HUES6 (cell line): Measurements from ENCODE around the gene FASLG.
"Not testable (repeated sequence)": the region's sequence is repeated elsewhere in the genome, so short reads cannot be mapped to it uniquely, and the experiment has no call there.

Experiments used
- H3K27ac ChIP-seq: 2 replicates; pipeline ENCODE4 v1.7.0; 2013; ENCODE audit warnings: low read depth, mild to moderate bottlenecking, low read length, inconsistent platforms
- H3K27me3 ChIP-seq: 2 replicates; pipeline ENCODE4 v1.6.1; 2013; ENCODE audit warnings: low read length; ENCODE audit not compliant: control insufficient read depth, insufficient read depth
- H3K36me3 ChIP-seq: 2 replicates; pipeline ENCODE4 v1.6.1; 2013; ENCODE audit warnings: low read length; ENCODE audit not compliant: control insufficient read depth, insufficient read depth
- H3K4me1 ChIP-seq: 2 replicates; pipeline ENCODE4 v1.6.1; 2013; ENCODE audit warnings: low read length; ENCODE audit not compliant: control insufficient read depth, insufficient read depth
- H3K4me3 ChIP-seq: 2 replicates; pipeline ENCODE4 v1.5.1; 2013; ENCODE audit warnings: low read depth, low read length
- H3K9ac ChIP-seq: one replicate; pipeline ENCODE4 v1.6.1; 2013; ENCODE audit warnings: mild to moderate bottlenecking, low read length
- H3K9me3 ChIP-seq: 2 replicates; pipeline ENCODE4 v1.6.1; 2013; ENCODE audit warnings: low read depth, low read length; ENCODE audit not compliant: control insufficient read depth, insufficient read depth

Gene FASLG

DNA sequence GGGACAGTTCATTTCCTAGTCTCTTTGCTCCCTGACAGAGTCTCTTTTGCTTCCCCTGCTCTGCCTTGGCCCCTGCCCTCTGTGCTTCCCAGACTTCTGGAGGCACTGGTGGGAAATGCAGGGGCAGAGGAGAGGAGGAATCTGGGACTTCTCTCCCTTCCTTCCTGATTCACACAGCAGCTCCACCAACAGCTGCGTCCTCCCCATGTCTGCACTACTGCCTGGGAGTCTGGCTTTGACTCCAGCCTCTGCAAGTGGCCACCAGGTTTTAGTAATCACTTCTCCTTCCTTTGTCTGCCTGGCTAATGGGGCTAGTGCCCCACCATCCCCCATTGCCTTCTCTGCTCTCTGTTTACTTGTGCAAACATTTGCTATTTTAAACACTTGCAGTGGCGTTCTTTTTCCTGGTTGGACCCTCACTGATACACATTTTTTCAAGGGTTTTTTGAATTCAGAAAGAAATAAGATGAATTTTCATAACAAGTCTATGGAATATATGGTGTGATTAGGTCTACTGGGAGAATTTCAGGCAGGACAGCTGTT is 21.9 kb downstream of the FASLG start:
- Histone ChIP-seq H3K4me3 (no peak overlapping the region), H3K4me1 (peaks cover 13% of the 10 kb centered on the region), H3K27ac (no peak overlapping the region), H3K27me3 (no peaks in the 10 kb centered on the region), H3K36me3 (no peaks in the 10 kb centered on the region), H3K9ac (no peak overlapping the region), H3K9me3 (no peaks in the 10 kb centered on the region)

DNA sequence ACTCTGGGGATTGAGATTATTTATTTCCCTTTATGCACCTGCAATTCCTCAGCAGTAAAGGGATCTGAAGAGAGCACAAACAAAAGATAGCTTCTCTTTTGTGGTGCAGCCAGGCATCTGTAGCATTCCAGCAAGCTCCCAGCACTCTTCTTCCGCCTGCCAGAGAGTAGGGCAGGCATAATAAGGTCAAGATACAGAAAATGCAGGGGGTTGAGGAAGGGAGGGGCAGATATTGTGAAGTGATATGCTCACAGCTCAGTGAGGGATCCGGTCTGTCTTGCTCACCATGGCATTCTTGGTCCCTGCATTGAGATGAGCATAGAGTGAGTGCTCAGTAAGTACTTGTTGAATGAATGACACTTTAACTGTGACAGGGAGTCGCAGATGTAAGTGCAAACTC is 23.9 kb downstream of the FASLG start:
- H3K27me3 ChIP-seq = no peaks in the 10 kb centered on the region
- no peaks in the 10 kb centered on the region for H3K9me3 ChIP-seq
- peaks cover 10% of the 10 kb centered on the region for H3K4me1 ChIP-seq
- no peak overlapping the region for H3K9ac ChIP-seq
- H3K36me3 ChIP-seq = no peaks in the 10 kb centered on the region
- H3K27ac ChIP-seq = no peak overlapping the region
- H3K4me3 ChIP-seq = no peak overlapping the region

DNA sequence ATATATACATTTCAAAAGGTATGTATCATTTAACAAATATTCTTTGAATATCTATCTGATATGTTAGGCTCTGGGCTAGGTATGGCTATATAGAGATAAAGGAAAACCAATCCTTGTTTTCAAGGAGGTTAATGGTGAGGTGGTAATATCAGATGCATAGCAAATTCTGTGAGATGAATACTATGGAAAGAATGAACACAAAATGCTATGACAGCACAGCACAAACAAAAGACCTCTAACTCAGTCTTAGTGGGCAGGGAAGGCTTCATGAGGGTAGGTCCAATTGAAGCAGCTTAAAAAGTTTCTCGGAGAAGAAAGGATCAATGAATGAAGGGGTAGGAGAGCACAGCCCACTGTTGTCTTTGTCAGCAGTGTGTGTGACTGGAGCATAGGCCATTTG is 27.2 kb downstream of the FASLG start:
- Histone ChIP-seq H3K27ac (no peak overlapping the region), H3K4me3 (no peak overlapping the region), H3K9ac (no peak overlapping the region), H3K27me3 (no peaks in the 10 kb centered on the region), H3K4me1 (peaks cover 5% of the 10 kb centered on the region; the same call in 1 of the 2 replicates), H3K36me3 (no peaks in the 10 kb centered on the region), H3K9me3 (no peaks in the 10 kb centered on the region)

DNA sequence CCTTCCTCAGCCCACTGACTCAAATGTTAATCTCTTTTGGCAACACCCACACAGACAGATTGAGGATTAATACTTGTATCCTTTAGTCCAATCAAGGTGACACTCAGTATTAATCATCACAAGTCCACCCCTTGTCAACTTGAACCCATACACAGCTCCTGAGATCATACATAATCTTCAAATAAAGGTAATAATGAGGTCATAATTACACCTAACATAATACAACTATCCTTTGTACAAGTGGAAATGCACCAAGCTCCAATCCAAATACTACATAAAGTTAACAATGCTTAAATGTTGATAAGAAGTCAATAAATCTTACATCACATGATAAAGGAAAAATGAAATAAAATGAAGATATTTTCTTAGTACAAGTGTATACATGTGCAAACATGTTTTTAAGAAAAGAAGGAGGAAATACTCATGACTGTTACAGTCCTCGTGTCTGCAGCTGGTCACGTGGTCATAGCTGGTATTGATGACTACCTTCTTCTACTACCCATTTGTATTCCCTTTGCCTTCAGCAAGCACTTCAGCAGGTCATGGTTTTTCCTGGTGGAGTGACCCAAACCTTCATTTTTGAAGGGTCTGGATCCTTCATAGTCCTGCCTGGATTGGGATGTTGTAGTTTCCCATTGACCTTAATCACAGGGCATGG is 29.7 kb downstream of the FASLG start:
- H3K4me3 ChIP-seq, H3K9me3 ChIP-seq, H3K36me3 ChIP-seq, H3K9ac ChIP-seq, H3K4me1 ChIP-seq, H3K27me3 ChIP-seq, H3K27ac ChIP-seq: not testable (repeated sequence)

DNA sequence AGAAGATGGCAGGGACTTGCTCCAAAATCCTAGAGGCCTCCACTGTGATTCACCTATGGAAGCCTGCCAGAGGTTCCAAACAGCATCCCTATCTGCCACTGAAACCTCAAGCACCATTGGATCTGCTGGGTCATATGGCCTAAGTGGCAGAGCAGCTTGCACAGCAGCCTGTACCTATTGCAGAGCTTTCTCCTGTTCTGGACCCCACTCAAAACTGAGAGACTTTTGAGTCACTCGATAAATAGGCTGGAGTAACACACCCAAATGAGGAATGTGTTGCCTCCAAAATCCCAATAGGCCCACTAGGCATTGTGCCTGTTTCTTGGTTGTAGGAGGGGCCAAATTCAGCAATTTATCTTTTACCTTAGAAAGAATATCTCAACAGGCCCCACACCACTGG is 32.0 kb downstream of the FASLG start:
- not testable (repeated sequence) for H3K9me3 ChIP-seq, H3K27me3 ChIP-seq, H3K4me3 ChIP-seq, H3K4me1 ChIP-seq, H3K27ac ChIP-seq, H3K9ac ChIP-seq, H3K36me3 ChIP-seq

DNA sequence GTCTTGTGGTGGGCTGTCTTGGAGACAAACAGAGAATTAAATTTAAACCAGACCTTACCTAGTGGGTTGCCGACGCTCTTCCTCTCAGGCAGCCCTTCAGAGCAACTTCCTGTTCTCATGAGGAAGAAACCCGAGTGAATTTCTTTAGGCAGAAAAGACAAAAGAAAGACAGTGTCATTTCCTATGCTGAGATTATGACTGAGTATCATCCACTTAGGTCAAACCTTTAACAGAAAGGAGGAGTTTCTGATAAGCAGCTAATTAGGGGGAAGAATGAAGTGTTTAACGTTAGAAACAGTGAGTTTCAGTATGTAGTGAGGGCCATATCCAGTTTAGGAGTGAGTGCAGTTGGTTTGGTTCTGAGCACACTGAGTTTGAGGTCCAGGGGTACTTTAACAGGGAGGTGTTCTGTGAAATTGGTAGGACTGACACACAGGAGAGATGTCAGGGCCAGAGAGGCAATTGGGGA is 38.7 kb downstream of the FASLG start:
- no peak overlapping the region for H3K9ac ChIP-seq
- H3K9me3 ChIP-seq = no peaks in the 10 kb centered on the region
- no peak overlapping the region for H3K4me3 ChIP-seq
- no peaks in the 10 kb centered on the region; the same call in 1 of the 2 replicates for H3K4me1 ChIP-seq
- no peaks in the 10 kb centered on the region for H3K36me3 ChIP-seq
- H3K27me3 ChIP-seq = no peaks in the 10 kb centered on the region
- H3K27ac ChIP-seq = no peak overlapping the region

DNA sequence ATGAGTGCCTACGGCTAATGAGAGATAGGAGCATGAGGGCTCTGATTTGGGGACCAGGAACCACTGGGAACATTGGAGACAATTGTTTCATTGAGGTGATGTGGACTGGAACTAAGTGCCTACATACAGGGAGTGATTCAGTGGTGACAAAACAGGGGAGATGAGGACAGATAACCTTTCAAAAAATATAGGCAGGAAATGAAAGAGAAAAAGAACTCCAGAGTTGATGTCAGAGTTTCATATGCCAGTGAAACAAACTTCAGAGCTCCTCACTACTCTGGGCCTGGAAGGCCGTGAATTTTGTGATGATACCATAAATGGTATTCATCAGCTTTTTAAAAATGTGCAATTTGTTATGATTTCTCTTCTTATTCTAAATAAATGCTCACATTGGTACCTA is 39.3 kb downstream of the FASLG start:
- H3K27ac ChIP-seq = no peak overlapping the region
- H3K9me3 ChIP-seq = no peaks in the 10 kb centered on the region
- no peak overlapping the region for H3K9ac ChIP-seq
- no peaks in the 10 kb centered on the region; the same call in 1 of the 2 replicates for H3K4me1 ChIP-seq
- no peak overlapping the region for H3K4me3 ChIP-seq
- no peaks in the 10 kb centered on the region for H3K36me3 ChIP-seq
- no peaks in the 10 kb centered on the region for H3K27me3 ChIP-seq

DNA sequence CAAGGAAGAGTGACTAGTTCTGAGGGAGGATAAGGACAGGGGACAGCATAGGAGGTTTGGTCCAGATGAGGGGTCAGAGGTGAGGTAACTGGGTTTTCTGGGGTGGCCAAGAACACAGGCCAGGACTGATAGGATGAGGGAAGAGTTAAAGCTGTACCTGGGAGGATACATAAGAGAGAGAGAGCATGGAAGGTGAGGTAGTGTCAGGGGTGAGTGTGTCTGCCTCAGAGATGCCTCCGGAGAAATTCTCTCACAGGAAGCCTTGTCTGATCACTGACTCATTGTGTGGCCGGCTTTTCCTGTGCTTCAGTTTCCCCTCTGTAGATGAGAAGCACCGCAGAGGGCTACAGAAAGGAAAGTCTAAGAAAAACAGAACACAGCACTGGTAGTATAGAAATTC is 40.2 kb downstream of the FASLG start:
- H3K9ac ChIP-seq = no peak overlapping the region
- H3K27ac ChIP-seq = no peak overlapping the region
- H3K27me3 ChIP-seq = no peaks in the 10 kb centered on the region
- no peaks in the 10 kb centered on the region for H3K36me3 ChIP-seq
- no peak overlapping the region for H3K4me3 ChIP-seq
- peaks cover 5% of the 10 kb centered on the region; the same call in 1 of the 2 replicates for H3K4me1 ChIP-seq
- H3K9me3 ChIP-seq = no peaks in the 10 kb centered on the region

DNA sequence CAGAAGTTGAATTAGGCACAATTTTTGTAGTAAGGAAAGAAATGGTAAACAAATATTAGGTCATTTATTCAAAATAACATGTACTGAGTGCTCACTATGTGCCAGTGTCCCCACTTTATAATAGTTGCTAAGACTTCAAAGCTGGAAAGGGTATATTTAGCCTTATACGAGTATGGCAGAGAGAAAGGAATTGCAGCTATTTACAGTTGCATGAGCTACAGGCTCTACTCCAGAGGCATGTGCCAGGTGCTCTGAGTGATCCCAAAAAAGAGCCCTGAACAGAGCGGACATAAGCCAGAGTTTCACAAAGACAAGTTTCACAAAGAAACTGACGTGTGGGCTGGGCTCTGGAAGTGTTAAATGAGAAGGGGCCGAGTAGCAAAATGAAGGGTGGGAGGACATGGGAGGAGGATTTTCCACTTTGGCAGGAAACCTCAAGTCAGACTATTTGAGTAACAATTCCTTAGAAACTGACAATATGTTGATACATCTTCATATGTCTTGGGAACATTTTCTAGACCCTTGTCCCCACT is 40.9 kb downstream of the FASLG start:
- no peaks in the 10 kb centered on the region for H3K36me3 ChIP-seq
- no peak overlapping the region for H3K27ac ChIP-seq
- no peak overlapping the region for H3K4me3 ChIP-seq
- H3K9ac ChIP-seq = no peak overlapping the region
- no peaks in the 10 kb centered on the region for H3K9me3 ChIP-seq
- H3K27me3 ChIP-seq = no peaks in the 10 kb centered on the region
- peaks cover 9% of the 10 kb centered on the region; the same call in 1 of the 2 replicates for H3K4me1 ChIP-seq

DNA sequence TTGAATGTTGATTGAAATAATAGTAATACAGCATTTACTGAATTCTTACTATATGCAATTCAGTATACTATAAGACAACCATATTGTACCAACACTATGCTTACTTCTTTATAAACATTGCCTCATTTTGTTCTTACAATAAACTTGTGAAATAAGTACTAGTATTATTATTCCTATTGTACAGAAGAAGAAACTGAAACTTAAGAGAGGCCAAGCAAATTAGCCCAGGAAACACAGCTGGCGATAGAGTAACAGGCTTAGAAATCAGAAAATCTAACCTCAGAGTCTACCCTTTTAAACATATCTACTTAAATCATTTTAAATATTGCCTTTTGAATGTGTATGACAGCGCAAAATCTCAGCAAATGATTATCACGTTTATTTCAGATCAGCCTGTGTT is 41.7 kb downstream of the FASLG start:
- H3K4me1 ChIP-seq = peaks cover 11% of the 10 kb centered on the region; the same call in 1 of the 2 replicates
- H3K27ac ChIP-seq = no peak overlapping the region
- no peaks in the 10 kb centered on the region for H3K36me3 ChIP-seq
- no peaks in the 10 kb centered on the region for H3K27me3 ChIP-seq
- no peaks in the 10 kb centered on the region for H3K9me3 ChIP-seq
- no peak overlapping the region for H3K4me3 ChIP-seq
- H3K9ac ChIP-seq = no peak overlapping the region

DNA sequence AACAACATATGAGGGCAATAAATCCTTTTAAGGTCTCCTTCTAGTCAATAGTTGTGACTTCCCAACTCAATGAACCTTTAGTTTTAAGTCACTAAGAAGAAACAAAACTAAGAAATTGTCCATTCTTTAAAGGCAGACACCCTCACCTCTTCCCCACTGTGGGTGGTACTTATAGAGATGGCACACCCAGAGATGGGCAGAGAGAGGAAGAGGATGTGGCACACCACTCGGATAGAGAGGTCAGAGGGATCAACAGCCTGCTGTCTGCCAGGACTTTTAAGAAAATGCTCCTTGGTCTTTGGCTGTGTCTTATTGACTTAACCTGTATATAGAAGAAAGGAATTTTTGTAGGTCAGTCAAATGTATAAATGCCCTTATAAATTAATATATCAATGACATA is 45.1 kb downstream of the FASLG start:
- no peak overlapping the region for H3K9ac ChIP-seq
- peaks cover 11% of the 10 kb centered on the region; the same call in 1 of the 2 replicates for H3K4me1 ChIP-seq
- H3K27ac ChIP-seq = no peak overlapping the region
- H3K36me3 ChIP-seq = no peaks in the 10 kb centered on the region
- H3K27me3 ChIP-seq = no peaks in the 10 kb centered on the region
- H3K9me3 ChIP-seq = no peaks in the 10 kb centered on the region
- no peak overlapping the region for H3K4me3 ChIP-seq
